Measurements from ENCODE around the gene IL17RD.

Gene IL17RD

GRCh38 chr3:57048728-57049127 is 116.4 kb downstream of the IL17RD start:
- H3K4me1 Mint-ChIP-seq (ENCODE audit: low read depth), result peaks cover 13% of the 10 kb centered on the region
- H3K9me3 Mint-ChIP-seq, result no peaks in the 10 kb centered on the region
- H3K27ac Mint-ChIP-seq, result no peak overlapping the region
- intact Hi-C loops (cut with micrococcal nuclease), result no loop called here
- H3K36me3 Mint-ChIP-seq (ENCODE audit: low read depth), result no peaks in the 10 kb centered on the region
- H3K27me3 Mint-ChIP-seq, result peaks cover 5% of the 10 kb centered on the region
- H3K4me3 Mint-ChIP-seq, result no peak overlapping the region

GRCh38 chr3:57048052-57048671 is 117.0 kb downstream of the IL17RD start:
- H3K27me3 Mint-ChIP-seq, result peaks cover 4% of the 10 kb centered on the region
- peaks cover 13% of the 10 kb centered on the region for H3K4me1 Mint-ChIP-seq (ENCODE audit: low read depth)
- no peak overlapping the region for H3K4me3 Mint-ChIP-seq
- H3K27ac Mint-ChIP-seq, result no peak overlapping the region
- H3K36me3 Mint-ChIP-seq (ENCODE audit: low read depth), result no peaks in the 10 kb centered on the region
- intact Hi-C loops (cut with micrococcal nuclease), result no loop called here
- no peaks in the 10 kb centered on the region for H3K9me3 Mint-ChIP-seq

- no peaks in the 10 kb centered on the region for H3K9me3 Mint-ChIP-seq
- peaks cover 13% of the 10 kb centered on the region for H3K4me1 Mint-ChIP-seq (ENCODE audit: low read depth)
- H3K27me3 Mint-ChIP-seq, result peaks cover 4% of the 10 kb centered on the region
- H3K4me3 Mint-ChIP-seq, result no peak overlapping the region
- intact Hi-C loops (cut with micrococcal nuclease), result no loop called here
- H3K36me3 Mint-ChIP-seq (ENCODE audit: low read depth), result no peaks in the 10 kb centered on the region
- H3K27ac Mint-ChIP-seq, result no peak overlapping the region
Measured at GRCh38 chr3:57046101-57046765, 118.9 kb downstream of the IL17RD start.

GRCh38 chr3:57043518-57043917 is 121.6 kb downstream of the IL17RD start:
- peaks cover 12% of the 10 kb centered on the region for H3K4me1 Mint-ChIP-seq (ENCODE audit: low read depth)
- no peak overlapping the region for H3K4me3 Mint-ChIP-seq
- H3K27me3 Mint-ChIP-seq, result peaks cover 5% of the 10 kb centered on the region
- intact Hi-C loops (cut with micrococcal nuclease), result no loop called here
- H3K27ac Mint-ChIP-seq, result no peak overlapping the region
- no peaks in the 10 kb centered on the region for H3K9me3 Mint-ChIP-seq
- no peaks in the 10 kb centered on the region for H3K36me3 Mint-ChIP-seq (ENCODE audit: low read depth)

GRCh38 chr3:57041674-57042073 is 123.5 kb downstream of the IL17RD start:
- intact Hi-C loops (cut with micrococcal nuclease), result no loop called here
- Mint-ChIP-seq H3K4me3 (no peak overlapping the region), H3K4me1 (ENCODE audit: low read depth) (no peaks in the 10 kb centered on the region), H3K36me3 (ENCODE audit: low read depth) (no peaks in the 10 kb centered on the region), H3K27ac (no peak overlapping the region), H3K9me3 (no peaks in the 10 kb centered on the region), H3K27me3 (peaks cover 3% of the 10 kb centered on the region)
